Activated naive CD8-positive, alpha-beta T cell treated with anti-CD3 and anti-CD28 coated beads, Interleukin-2, amount 10 ng/mL, durations not matched to agents 7 days and 5 days (primary cell): Measurements from ENCODE around the gene ECE2. TPM values are rescaled to one million over a fixed set of nuclear protein-coding genes. Genes with fewer than 3 reads are reported as not detected.

ENCODE experiments used
- ATAC-seq: fragments of 150-1000 bp; cut with Tn5 transposase; one replicate; pipeline ENCODE4 v1.10.0; 2021; ENCODE audit warnings: low read depth, moderate library complexity
- POLR2A ChIA-PET: fragments of 350-600 bp; sonication (Branson Sonifier 250); formaldehyde crosslinking; loops from one replicate; lab custom pipeline; 2021; ENCODE audit warnings: antibody characterized with exemption; lab: Charles Lee
- DNase-seq: peaks from one replicate; pipeline ENCODE4 v3.0.0; 2021
- H3K27ac Mint-ChIP-seq: one replicate; pipeline ENCODE4 v1.8.0; 2022; ENCODE audit warnings: mild to moderate bottlenecking, mixed read lengths
- H3K27me3 Mint-ChIP-seq: one replicate; pipeline ENCODE4 v1.8.0; 2022; ENCODE audit warnings: mild to moderate bottlenecking, moderate library complexity, mixed read lengths
- H3K36me3 Mint-ChIP-seq: one replicate; pipeline ENCODE4 v1.8.0; 2021; ENCODE audit warnings: mild to moderate bottlenecking, mixed read lengths
- H3K4me1 Mint-ChIP-seq: one replicate; pipeline ENCODE4 v1.8.0; 2021; ENCODE audit warnings: mixed read lengths
- H3K4me3 Mint-ChIP-seq: one replicate; pipeline ENCODE4 v1.8.0; 2022; ENCODE audit warnings: mild to moderate bottlenecking, moderate library complexity, mixed read lengths
- H3K9me3 Mint-ChIP-seq: one replicate; pipeline ENCODE4 v1.8.0; 2021; ENCODE audit warnings: mixed read lengths
- total RNA-seq, 2 experiments: library from RNA; stranded (reverse); gene quantifications; one replicate each; pipeline ENCODE4 v1.2.3, GENCODE V29; 2021

ECE2 gene
- total RNA-seq, 2 experiments from 2014 or later = not detected

DNA sequence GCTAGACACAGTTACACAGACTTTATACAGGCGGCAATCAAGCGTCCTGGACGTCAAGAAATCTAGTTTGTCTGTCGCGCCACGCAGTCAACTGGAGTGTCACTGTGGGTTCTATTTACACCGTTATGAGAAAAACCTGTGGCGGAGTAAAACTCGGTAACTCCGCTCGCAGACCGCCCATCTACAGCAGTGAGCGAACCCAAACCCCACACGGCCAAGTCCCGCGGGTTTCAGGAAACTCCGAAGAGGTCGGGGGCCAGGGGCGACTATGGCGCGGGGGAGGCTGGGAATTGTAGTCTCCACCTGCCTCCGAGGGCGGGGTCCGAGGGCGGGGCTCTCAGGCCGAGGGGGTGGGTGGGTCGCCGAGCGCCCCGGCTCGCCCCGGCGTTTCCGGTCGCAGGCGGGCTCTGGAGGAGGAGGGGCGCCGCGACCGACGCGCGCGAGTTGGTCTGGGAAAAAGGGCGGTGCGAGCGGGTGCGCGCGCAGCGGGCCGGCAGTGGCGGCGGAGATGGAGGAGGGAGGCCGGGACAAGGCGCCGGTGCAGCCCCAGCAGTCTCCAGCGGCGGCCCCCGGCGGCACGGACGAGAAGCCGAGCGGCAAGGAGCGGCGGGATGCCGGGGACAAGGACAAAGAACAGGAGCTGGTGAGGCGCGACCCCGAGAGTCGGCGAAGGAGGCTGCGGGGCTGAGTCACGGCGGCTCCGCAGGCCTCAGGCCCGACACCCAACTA lies 23.1 kb downstream of the ECE2 start, which contains the start of gene PSMD2:
TSS of gene PSMD2 (plus strand) at position 483 of the 729 bp plus-strand sequence. CDS start at position 509, 26 bp downstream.
- Mint-ChIP-seq H3K4me1 (peaks cover 21% of the 10 kb centered on the region), H3K27me3 (peaks cover 4% of the 10 kb centered on the region), H3K27ac (peak within 1 kb of the TSS; percentile 82), H3K36me3 (peaks cover 12% of the 10 kb centered on the region), H3K4me3 (peak within 1 kb of the TSS; percentile 92), H3K9me3 (no peaks in the 10 kb centered on the region)
- POLR2A ChIA-PET = interaction anchor here (1.4 kb wide), 1 partner anchor 63 kb away, joined by 5 read pairs; no protein-coding TSS in a partner anchor
- peak; percentile 98 for DNase-seq
- ATAC-seq = peak; percentile 96

DNA sequence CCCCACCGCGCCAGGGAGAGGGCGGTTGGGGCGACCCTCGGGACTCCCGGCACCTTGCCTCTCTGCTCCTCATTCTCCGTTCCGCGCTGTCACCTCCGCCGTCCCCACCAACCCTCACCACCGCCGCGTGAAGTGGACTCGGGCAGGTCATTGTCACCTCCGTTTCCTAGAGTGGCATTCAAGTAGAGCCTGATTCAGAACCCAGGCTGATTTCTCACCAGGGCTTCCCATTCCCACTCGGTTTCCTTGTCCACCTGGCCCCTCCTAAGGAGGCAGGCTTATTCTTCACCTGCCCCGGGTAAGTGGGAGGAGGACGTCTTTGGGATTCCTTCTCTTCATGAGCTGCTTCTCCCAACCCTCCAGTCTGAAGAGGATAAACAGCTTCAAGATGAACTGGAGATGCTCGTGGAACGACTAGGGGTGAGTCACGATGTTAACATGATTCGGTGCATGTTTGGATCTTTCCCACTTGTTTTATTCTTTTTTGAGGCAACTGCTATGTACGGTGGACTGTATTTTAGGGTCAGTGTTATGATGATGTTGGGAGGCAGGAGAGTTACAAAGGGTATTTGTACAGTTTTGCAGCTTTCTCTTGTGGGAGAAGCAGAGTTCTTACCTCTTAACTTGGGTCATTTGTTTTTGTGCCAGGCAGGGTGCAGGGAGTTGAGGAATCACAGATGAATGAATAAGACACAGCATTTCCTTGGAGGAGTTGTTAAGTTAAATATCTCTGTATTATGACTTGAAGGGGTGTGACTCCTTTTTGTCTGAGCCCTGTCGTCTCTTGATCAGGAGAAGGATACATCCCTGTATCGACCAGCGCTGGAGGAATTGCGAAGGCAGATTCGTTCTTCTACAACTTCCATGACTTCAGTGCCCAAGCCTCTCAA lies 23.9 kb downstream of the ECE2 start:
- POLR2A ChIA-PET = interaction anchor here (1.4 kb wide), 1 partner anchor 62 kb away, joined by 5 read pairs; no protein-coding TSS in a partner anchor
- ATAC-seq = no peak

DNA sequence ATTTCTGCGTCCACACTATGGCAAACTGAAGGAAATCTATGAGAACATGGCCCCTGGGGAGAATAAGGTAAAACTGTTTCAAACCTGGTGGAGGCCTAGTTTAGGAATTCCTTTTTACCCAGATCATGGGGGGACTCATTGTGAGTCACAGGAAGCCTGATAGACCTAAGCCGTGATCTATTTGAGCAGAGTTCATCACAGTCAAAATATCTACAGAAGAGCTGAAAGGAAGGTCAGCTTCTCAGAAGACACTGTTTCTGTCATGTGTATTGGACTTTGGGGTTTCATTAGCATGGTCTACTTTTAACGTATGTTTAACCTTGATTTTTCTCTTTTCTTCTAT lies 24.5 kb downstream of the ECE2 start:
- no peak for ATAC-seq
- POLR2A ChIA-PET = interaction anchor here (1.4 kb wide), 1 partner anchor 62 kb away, joined by 5 read pairs; no protein-coding TSS in a partner anchor
- Mint-ChIP-seq H3K9me3 (no peaks in the 10 kb centered on the region), H3K27me3 (no peaks in the 10 kb centered on the region), H3K27ac (no peak overlapping the region), H3K36me3 (peaks cover 13% of the 10 kb centered on the region), H3K4me3 (peak overlapping the region; percentile 92), H3K4me1 (peaks cover 21% of the 10 kb centered on the region)
- DNase-seq = no peak

More for the DNA sequence above, 23.9 kb downstream of the ECE2 start:
- DNase-seq = no peak
- H3K27me3 Mint-ChIP-seq = peaks cover 2% of the 10 kb centered on the region
- peaks cover 13% of the 10 kb centered on the region for H3K36me3 Mint-ChIP-seq
- peak overlapping the region; percentile 92 for H3K4me3 Mint-ChIP-seq
- H3K27ac Mint-ChIP-seq = peak overlapping the region; percentile 82
- H3K9me3 Mint-ChIP-seq = no peaks in the 10 kb centered on the region
- peaks cover 21% of the 10 kb centered on the region for H3K4me1 Mint-ChIP-seq

DNA sequence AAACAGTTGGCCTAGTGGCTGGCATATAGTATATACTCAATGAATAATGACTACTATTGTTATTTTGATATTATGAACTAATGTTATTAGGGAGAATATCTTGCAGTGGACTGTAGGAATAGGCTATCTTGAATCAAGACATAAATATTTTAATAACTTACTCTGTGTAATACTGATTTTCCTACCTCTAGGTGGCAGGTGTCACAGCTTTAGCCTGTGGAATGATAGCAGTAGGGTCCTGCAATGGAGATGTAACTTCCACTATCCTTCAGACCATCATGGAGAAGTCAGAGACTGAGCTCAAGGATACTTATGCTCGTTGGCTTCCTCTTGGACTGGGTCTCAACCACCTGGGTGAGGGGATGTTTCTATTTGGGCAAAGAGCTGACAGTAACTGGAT lies 29.8 kb downstream of the ECE2 start:
- ATAC-seq (peak; percentile 55), DNase-seq (no peak)
- Mint-ChIP-seq H3K27me3 (no peaks in the 10 kb centered on the region), H3K27ac (no peak overlapping the region), H3K4me1 (peaks cover 9% of the 10 kb centered on the region), H3K36me3 (peaks cover 46% of the 10 kb centered on the region), H3K9me3 (no peaks in the 10 kb centered on the region), H3K4me3 (no peak overlapping the region)
- POLR2A ChIA-PET = no interaction called here

DNA sequence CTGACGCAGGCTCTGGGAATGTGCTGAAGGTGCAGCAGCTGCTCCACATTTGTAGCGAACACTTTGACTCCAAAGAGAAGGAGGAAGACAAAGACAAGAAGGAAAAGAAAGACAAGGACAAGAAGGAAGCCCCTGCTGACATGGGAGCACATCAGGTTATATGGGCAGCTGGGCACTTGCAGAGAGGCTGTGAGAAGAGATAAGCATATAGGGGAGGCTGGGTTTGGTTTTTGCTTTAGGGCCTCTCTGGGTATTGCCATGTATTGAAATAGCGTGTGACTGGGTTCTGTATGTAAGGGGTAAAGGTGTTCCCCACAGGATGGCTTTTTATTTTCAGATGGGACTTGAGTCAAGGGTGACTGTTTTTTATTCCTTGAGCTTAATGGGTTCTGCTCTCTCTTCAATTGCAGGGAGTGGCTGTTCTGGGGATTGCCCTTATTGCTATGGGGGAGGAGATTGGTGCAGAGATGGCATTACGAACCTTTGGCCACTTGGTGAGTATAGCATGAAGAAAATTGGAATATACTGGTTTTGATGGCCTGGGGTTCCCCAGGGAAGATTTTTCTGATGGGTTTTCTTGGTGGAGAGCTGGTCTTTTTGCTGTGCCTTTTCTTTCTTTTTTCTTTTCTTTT lies 30.6 kb downstream of the ECE2 start:
- DNase-seq (no peak), ATAC-seq (no peak)
- Mint-ChIP-seq H3K9me3 (no peaks in the 10 kb centered on the region), H3K4me3 (no peak overlapping the region), H3K4me1 (peaks cover 4% of the 10 kb centered on the region), H3K36me3 (peaks cover 45% of the 10 kb centered on the region), H3K27me3 (no peaks in the 10 kb centered on the region), H3K27ac (no peak overlapping the region)
- POLR2A ChIA-PET = no interaction called here

DNA sequence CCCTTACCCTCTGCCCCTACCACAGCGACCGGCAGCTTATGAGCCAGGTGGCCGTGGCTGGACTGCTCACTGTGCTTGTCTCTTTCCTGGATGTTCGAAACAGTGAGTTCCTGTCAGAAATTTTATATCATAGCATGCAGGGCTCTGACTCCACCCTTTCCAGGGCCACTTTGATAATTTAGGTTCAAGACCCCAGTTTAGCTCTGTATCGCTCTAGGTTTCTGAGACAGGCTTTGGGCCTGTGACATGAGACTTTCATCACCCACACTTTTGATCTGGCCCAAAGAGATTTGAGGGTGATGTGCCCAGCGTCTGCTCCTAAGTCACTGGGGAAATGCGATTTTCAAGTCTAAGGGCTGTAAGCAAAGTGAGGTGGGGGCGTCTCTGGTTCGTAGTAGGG lies 32.1 kb downstream of the ECE2 start:
- ATAC-seq = no peak
- POLR2A ChIA-PET = no interaction called here
- Mint-ChIP-seq H3K9me3 (no peaks in the 10 kb centered on the region), H3K4me3 (no peak overlapping the region), H3K27ac (no peak overlapping the region), H3K27me3 (no peaks in the 10 kb centered on the region), H3K36me3 (peaks cover 39% of the 10 kb centered on the region), H3K4me1 (no peaks in the 10 kb centered on the region)
- no peak for DNase-seq

DNA sequence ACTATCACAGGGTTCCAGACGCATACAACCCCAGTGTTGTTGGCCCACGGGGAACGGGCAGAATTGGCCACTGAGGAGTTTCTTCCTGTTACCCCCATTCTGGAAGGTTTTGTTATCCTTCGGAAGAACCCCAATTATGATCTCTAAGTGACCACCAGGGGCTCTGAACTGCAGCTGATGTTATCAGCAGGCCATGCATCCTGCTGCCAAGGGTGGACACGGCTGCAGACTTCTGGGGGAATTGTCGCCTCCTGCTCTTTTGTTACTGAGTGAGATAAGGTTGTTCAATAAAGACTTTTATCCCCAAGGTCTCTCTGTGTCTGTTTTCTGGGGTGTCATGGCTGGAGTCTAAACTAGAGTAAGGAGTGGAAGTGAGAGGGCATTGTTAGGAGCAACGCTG lies 32.9 kb downstream of the ECE2 start:
- DNase-seq = no peak
- Mint-ChIP-seq H3K4me1 (no peaks in the 10 kb centered on the region), H3K27me3 (no peaks in the 10 kb centered on the region), H3K36me3 (peaks cover 34% of the 10 kb centered on the region), H3K9me3 (no peaks in the 10 kb centered on the region), H3K27ac (no peak overlapping the region), H3K4me3 (no peak overlapping the region)
- ATAC-seq = no peak
- POLR2A ChIA-PET = no interaction called here

DNA sequence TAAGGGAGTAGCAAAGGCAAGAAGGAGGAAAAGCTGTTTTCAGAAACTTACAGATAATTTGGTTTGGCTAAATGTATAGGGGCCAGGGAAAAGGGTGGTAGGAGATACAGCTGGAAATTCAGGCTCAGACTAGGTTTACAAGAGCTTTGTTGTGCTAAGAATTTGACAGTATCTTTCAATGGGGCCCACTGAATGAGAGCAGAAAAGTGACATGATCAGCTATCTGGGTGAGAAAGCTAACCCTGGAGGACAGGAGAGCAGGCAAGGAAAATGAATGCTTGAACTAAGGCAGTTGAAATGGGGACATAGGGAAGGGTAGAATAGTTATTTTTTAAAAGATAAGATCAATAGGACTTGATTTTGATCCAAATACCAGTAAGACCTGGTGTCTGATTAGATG lies 35.8 kb downstream of the ECE2 start:
- POLR2A ChIA-PET = no interaction called here
- Mint-ChIP-seq H3K9me3 (no peaks in the 10 kb centered on the region), H3K4me1 (peaks cover 8% of the 10 kb centered on the region), H3K4me3 (no peak overlapping the region), H3K36me3 (peaks cover 24% of the 10 kb centered on the region), H3K27me3 (no peaks in the 10 kb centered on the region), H3K27ac (no peak overlapping the region)
- DNase-seq (no peak), ATAC-seq (no peak)

DNA sequence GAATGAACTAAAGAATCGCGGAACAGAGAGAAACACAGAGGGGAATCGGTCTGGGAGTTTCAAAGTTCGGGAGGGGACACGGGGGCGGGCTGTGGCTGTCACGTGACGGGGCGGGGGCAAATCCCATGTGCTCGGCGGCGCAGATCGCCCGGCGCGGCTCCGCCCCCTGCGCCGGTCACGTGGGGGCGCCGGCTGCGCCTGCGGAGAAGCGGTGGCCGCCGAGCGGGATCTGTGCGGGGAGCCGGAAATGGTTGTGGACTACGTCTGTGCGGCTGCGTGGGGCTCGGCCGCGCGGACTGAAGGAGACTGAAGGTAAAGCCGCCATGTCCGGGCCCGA lies 38.5 kb downstream of the ECE2 start, which contains the start of gene EIF4G1:
TSS of gene EIF4G1 (plus strand) at position 244 of the 337 bp plus-strand sequence. CDS start 1,191 bp downstream, outside the sequence.
- peaks cover 24% of the 10 kb centered on the region for H3K4me1 Mint-ChIP-seq
- POLR2A ChIA-PET = no interaction called here
- peak within 1 kb of the TSS; percentile 89 for H3K4me3 Mint-ChIP-seq

DNA sequence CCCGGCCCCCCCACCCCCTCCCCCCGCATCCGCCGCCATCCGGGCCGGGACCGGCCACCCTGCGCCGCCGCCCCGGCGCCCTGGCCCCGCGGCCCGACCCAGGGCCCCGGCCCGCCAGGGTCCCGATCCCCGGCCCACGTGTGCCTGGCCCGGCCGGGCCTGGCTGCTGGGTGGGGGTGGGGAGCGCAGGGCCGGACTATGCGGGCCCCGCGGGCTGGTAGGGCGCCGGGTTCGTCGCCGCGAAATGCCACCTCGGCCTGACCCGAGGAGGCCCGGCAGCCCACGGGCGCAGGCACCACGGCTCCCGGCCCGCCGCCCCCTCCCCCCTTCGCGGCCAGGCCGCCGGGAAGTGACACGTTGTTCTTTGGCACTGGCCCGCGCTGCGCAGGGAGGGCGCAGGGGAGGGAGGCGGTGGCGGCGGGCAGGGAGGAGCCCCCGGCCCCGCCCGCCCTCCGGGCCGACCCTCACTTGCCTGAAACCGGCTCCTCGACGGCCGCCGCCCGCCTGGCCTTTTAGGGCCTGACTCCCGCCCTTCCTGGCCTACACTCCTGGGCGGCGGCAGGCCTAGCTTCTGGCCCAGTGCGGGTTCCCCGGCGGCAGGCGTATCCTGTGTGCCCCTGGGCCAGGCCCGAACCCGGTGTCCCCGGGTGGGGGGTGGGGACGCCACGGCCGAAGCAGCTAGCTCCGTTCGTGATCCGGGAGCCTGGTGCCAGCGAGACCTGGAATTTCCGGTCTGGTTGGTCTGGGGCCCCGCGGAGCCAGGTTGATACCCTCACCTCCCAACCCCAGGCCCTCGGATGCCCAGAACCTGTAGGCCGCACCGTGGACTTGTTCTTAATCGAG lies 39.1 kb downstream of the ECE2 start:
- POLR2A ChIA-PET = interaction anchor here (0.8 to 1.3 kb wide), 5 partner anchors 12 to 47 kb away, joined by 3 to 5 read pairs (median 3); partner anchors contain the start of gene FAM131A
- peak; percentile 71 for DNase-seq
- H3K9me3 Mint-ChIP-seq = no peaks in the 10 kb centered on the region

More for the DNA sequence above, 38.5 kb downstream of the ECE2 start, which contains the start of gene EIF4G1:
- peak within 1 kb of the TSS; percentile 86 for H3K27ac Mint-ChIP-seq
- peak; percentile 96 for DNase-seq
- no peaks in the 10 kb centered on the region for H3K27me3 Mint-ChIP-seq
- no peaks in the 10 kb centered on the region for H3K9me3 Mint-ChIP-seq
- H3K36me3 Mint-ChIP-seq = peaks cover 13% of the 10 kb centered on the region
- peak; percentile 87 for ATAC-seq

DNA sequence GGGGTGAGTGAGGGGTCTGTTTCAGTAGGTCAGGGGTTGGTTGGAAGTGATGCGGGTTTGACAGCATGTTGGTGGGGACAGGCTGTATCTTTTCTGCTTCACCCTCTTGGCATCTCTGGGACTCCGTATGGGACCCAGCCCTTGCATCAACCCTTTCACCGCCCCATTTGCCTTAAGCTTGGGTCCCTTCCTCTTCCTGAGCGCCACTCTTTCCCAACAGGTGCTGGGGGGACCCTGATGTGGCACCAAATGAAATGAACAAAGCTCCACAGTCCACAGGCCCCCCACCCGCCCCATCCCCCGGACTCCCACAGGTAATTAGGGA lies 39.7 kb downstream of the ECE2 start:
- no peaks in the 10 kb centered on the region for H3K27me3 Mint-ChIP-seq
- H3K4me3 Mint-ChIP-seq = peak overlapping the region; percentile 83
- peak overlapping the region; percentile 83 for H3K27ac Mint-ChIP-seq
- H3K9me3 Mint-ChIP-seq = no peaks in the 10 kb centered on the region
- H3K4me1 Mint-ChIP-seq = peaks cover 26% of the 10 kb centered on the region
- POLR2A ChIA-PET = interaction anchor here (0.9 to 1.4 kb wide), 5 partner anchors 12 to 47 kb away, joined by 3 to 5 read pairs (median 3); no protein-coding TSS in a partner anchor
- ATAC-seq (no peak), DNase-seq (no peak)
- H3K36me3 Mint-ChIP-seq = peaks cover 12% of the 10 kb centered on the region

More for the DNA sequence above, 39.1 kb downstream of the ECE2 start:
- H3K27me3 Mint-ChIP-seq = no peaks in the 10 kb centered on the region
- peaks cover 13% of the 10 kb centered on the region for H3K36me3 Mint-ChIP-seq
- H3K27ac Mint-ChIP-seq = peak overlapping the region; percentile 83
- peak overlapping the region; percentile 83 for H3K4me3 Mint-ChIP-seq
- H3K4me1 Mint-ChIP-seq = peaks cover 26% of the 10 kb centered on the region
- peak; percentile 58 for ATAC-seq
